ENCODE measurements around the gene MSGN1.

MSGN1 gene

DNA sequence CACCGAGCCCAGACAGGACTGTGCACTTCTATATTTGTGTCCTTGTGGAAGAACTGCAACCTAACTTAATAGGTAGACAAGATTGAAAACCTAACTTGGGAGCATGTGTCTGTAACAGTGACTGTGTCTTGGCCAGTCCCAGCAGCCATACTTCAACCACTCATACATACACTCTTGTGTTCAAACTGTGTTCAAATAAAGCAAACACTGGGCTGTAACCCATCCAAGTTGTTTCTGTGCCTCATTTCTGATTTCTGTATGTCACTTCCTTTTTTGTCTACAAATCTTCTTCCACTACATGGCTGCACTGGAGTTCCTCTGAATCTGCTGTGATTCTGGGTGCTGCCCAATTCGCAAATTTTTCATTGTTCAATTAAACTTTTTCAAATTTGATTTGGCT is 31.0 kb downstream of the MSGN1 start:
- no peaks in the 10 kb centered on the region for H3K9me3 ChIP-seq (ENCODE audit: low read length)
- H3K4me2 ChIP-seq (ENCODE audit: low read length), result no peak overlapping the region

DNA sequence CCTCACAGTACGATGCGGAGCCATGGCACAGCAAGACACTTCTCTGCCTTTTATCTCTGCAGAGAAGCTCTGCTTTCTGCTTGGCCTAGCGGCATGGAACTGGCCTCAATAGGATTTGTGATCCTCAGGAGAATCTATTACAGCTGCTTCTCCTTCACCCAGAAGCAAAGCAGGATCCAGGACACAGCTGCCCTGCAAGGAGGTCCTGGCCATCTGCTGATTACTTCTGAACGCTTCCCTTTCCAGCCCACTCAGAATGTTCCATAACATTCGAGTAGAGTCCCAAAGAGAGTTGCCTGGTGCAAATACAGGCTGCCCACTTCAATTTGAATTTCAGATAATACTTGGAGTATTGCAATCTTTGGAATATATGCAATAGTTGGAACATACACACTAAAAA is 33.0 kb downstream of the MSGN1 start:
- H3F3A ChIP-seq (ENCODE audit: insufficient read depth, low read length), result no peaks in the 10 kb centered on the region
- H3K9me3 ChIP-seq (ENCODE audit: low read length), result no peaks in the 10 kb centered on the region
- no peak overlapping the region for H3K4me2 ChIP-seq (ENCODE audit: low read length)
- H3K27me3 ChIP-seq (ENCODE audit: insufficient read depth, low read length), result no peaks in the 10 kb centered on the region
- H3K4me3 ChIP-seq (ENCODE audit: low read depth, low read length, poor library complexity, severe bottlenecking), result no peak overlapping the region
- H3K36me3 ChIP-seq (ENCODE audit: insufficient read depth, low read length), result no peaks in the 10 kb centered on the region
- H2AFZ ChIP-seq (ENCODE audit: low read length), result no peak overlapping the region
- H4K20me1 ChIP-seq (ENCODE audit: insufficient read depth, low read length), result no peaks in the 10 kb centered on the region
- H3K9ac ChIP-seq (ENCODE audit: low read length), result no peak overlapping the region
- H3K27ac ChIP-seq (ENCODE audit: low read depth, low read length, poor library complexity, severe bottlenecking), result no peak overlapping the region
- TF ChIP-seq EZH2 (IDR thresholded peaks at IDR 0.05; ENCODE audit: borderline replicate concordance, low read length), result no peak
- TF ChIP-seq, protein P1, sequence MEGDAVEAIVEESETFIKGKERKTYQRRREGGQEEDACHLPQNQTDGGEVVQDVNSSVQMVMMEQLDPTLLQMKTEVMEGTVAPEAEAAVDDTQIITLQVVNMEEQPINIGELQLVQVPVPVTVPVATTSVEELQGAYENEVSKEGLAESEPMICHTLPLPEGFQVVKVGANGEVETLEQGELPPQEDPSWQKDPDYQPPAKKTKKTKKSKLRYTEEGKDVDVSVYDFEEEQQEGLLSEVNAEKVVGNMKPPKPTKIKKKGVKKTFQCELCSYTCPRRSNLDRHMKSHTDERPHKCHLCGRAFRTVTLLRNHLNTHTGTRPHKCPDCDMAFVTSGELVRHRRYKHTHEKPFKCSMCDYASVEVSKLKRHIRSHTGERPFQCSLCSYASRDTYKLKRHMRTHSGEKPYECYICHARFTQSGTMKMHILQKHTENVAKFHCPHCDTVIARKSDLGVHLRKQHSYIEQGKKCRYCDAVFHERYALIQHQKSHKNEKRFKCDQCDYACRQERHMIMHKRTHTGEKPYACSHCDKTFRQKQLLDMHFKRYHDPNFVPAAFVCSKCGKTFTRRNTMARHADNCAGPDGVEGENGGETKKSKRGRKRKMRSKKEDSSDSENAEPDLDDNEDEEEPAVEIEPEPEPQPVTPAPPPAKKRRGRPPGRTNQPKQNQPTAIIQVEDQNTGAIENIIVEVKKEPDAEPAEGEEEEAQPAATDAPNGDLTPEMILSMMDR (IDR thresholded peaks at IDR 0.05; ENCODE audit: low read length), result no peak
- no peaks in the 10 kb centered on the region for H3K4me1 ChIP-seq (ENCODE audit: insufficient read depth, low read length, severe bottlenecking)
- H3K9me2 ChIP-seq (ENCODE audit: low read depth, low read length), result no peaks in the 10 kb centered on the region
- no peaks in the 10 kb centered on the region for H3K79me2 ChIP-seq (ENCODE audit: insufficient read depth, low read length)

More for the DNA sequence above, 31.0 kb downstream of the MSGN1 start:
- no peak overlapping the region for H2AFZ ChIP-seq (ENCODE audit: low read length)
- no peaks in the 10 kb centered on the region for H3K79me2 ChIP-seq (ENCODE audit: insufficient read depth, low read length)
- H3K27ac ChIP-seq (ENCODE audit: low read depth, low read length, poor library complexity, severe bottlenecking), result no peak overlapping the region
- no peaks in the 10 kb centered on the region for H3K9me2 ChIP-seq (ENCODE audit: low read depth, low read length)
- no peak overlapping the region for H3K4me3 ChIP-seq (ENCODE audit: low read depth, low read length, poor library complexity, severe bottlenecking)
- no peak overlapping the region for H3K9ac ChIP-seq (ENCODE audit: low read length)
- H3K27me3 ChIP-seq (ENCODE audit: insufficient read depth, low read length), result no peaks in the 10 kb centered on the region
- no peak for TF ChIP-seq EZH2 (IDR thresholded peaks at IDR 0.05; ENCODE audit: borderline replicate concordance, low read length)
- TF ChIP-seq, protein P1 (IDR thresholded peaks at IDR 0.05; ENCODE audit: low read length), result no peak
- no peaks in the 10 kb centered on the region for H3F3A ChIP-seq (ENCODE audit: insufficient read depth, low read length)
- H3K36me3 ChIP-seq (ENCODE audit: insufficient read depth, low read length), result no peaks in the 10 kb centered on the region
- H4K20me1 ChIP-seq (ENCODE audit: insufficient read depth, low read length), result no peaks in the 10 kb centered on the region
- no peaks in the 10 kb centered on the region for H3K4me1 ChIP-seq (ENCODE audit: insufficient read depth, low read length, severe bottlenecking)

DNA sequence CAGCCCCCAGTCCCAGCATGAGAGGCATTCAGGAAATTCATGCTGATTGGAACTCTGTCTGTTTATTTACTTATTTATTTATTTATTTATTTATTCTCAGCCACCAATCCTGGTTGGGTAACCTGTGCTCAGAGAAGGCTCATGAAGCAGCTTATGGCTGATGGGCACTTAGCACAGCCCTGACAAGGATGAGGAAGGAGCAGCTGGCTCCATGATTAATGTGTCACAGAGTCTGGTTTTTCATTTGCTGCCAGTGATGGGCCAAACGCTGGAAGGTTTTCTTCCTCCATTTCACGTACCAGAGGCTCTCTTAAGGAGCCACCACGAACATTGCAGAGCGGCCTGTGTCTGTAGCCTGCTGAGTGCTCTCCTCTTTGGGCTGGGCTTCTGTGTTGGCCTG is 33.9 kb downstream of the MSGN1 start:
- no peaks in the 10 kb centered on the region for H3K9me2 ChIP-seq (ENCODE audit: low read depth, low read length)
- no peak overlapping the region for H2AFZ ChIP-seq (ENCODE audit: low read length)
- no peak overlapping the region for H3K4me3 ChIP-seq (ENCODE audit: low read depth, low read length, poor library complexity, severe bottlenecking)
- TF ChIP-seq, protein P1 (IDR thresholded peaks at IDR 0.05; ENCODE audit: low read length), result no peak
- TF ChIP-seq EZH2 (IDR thresholded peaks at IDR 0.05; ENCODE audit: borderline replicate concordance, low read length), result no peak
- no peaks in the 10 kb centered on the region for H3K4me1 ChIP-seq (ENCODE audit: insufficient read depth, low read length, severe bottlenecking)
- H3K4me2 ChIP-seq (ENCODE audit: low read length), result no peak overlapping the region
- no peaks in the 10 kb centered on the region for H3K27me3 ChIP-seq (ENCODE audit: insufficient read depth, low read length)
- no peaks in the 10 kb centered on the region for H3K36me3 ChIP-seq (ENCODE audit: insufficient read depth, low read length)
- no peaks in the 10 kb centered on the region for H3K79me2 ChIP-seq (ENCODE audit: insufficient read depth, low read length)
- H3F3A ChIP-seq (ENCODE audit: insufficient read depth, low read length), result no peaks in the 10 kb centered on the region
- no peaks in the 10 kb centered on the region for H3K9me3 ChIP-seq (ENCODE audit: low read length)
- H3K27ac ChIP-seq (ENCODE audit: low read depth, low read length, poor library complexity, severe bottlenecking), result no peak overlapping the region
- H3K9ac ChIP-seq (ENCODE audit: low read length), result no peak overlapping the region
- H4K20me1 ChIP-seq (ENCODE audit: insufficient read depth, low read length), result no peaks in the 10 kb centered on the region

All from OCI-LY1 (cell line).